ENCODE data around the gene DDC.
"Not testable (repeated sequence)": the region's sequence is repeated elsewhere in the genome, so short reads cannot be mapped to it uniquely, and the experiment has no call there.

DNA sequence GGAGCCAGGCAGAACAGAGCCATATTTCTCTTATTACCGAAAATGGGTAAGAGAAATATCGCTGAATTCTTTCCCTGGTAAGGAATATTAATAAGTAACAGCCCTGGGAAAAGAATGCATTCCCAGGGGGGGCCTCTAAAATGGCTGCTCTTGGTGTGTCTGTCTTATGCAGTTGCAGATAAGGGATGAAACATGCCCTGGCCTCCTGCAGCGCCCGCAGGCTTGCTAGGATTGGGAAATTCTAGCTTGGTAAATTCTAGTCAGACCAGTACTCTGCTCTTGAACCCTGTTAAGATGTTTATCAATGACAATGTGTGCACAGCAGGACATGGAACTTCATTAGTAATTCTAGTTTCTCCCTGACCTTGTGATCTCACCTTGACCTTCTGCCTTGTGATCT is 18.1 kb upstream of the DDC start:
- TF ChIP-seq, protein P1, sequence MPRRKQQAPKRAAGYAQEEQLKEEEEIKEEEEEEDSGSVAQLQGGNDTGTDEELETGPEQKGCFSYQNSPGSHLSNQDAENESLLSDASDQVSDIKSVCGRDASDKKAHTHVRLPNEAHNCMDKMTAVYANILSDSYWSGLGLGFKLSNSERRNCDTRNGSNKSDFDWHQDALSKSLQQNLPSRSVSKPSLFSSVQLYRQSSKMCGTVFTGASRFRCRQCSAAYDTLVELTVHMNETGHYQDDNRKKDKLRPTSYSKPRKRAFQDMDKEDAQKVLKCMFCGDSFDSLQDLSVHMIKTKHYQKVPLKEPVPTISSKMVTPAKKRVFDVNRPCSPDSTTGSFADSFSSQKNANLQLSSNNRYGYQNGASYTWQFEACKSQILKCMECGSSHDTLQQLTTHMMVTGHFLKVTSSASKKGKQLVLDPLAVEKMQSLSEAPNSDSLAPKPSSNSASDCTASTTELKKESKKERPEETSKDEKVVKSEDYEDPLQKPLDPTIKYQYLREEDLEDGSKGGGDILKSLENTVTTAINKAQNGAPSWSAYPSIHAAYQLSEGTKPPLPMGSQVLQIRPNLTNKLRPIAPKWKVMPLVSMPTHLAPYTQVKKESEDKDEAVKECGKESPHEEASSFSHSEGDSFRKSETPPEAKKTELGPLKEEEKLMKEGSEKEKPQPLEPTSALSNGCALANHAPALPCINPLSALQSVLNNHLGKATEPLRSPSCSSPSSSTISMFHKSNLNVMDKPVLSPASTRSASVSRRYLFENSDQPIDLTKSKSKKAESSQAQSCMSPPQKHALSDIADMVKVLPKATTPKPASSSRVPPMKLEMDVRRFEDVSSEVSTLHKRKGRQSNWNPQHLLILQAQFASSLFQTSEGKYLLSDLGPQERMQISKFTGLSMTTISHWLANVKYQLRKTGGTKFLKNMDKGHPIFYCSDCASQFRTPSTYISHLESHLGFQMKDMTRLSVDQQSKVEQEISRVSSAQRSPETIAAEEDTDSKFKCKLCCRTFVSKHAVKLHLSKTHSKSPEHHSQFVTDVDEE (CRISPR knock-in tag; IDR thresholded peaks at IDR 0.05): not testable (repeated sequence)
- not testable (repeated sequence) for TF ChIP-seq TOX (CRISPR knock-in tag; IDR thresholded peaks at IDR 0.05; ENCODE audit: borderline replicate concordance); ESRRG (CRISPR knock-in tag; IDR thresholded peaks at IDR 0.05)
